GM19193 (cell line): Measurements from ENCODE around the gene SCRT2.

ENCODE experiments used
- POLR2A ChIP-seq: IDR thresholded peaks from 4 replicates; pipeline ENCODE4 v1.6.1; 2011; ENCODE audit not compliant: insufficient read depth, insufficient read length; ENCODE audit errors: extremely low read depth

The SCRT2 gene

DNA sequence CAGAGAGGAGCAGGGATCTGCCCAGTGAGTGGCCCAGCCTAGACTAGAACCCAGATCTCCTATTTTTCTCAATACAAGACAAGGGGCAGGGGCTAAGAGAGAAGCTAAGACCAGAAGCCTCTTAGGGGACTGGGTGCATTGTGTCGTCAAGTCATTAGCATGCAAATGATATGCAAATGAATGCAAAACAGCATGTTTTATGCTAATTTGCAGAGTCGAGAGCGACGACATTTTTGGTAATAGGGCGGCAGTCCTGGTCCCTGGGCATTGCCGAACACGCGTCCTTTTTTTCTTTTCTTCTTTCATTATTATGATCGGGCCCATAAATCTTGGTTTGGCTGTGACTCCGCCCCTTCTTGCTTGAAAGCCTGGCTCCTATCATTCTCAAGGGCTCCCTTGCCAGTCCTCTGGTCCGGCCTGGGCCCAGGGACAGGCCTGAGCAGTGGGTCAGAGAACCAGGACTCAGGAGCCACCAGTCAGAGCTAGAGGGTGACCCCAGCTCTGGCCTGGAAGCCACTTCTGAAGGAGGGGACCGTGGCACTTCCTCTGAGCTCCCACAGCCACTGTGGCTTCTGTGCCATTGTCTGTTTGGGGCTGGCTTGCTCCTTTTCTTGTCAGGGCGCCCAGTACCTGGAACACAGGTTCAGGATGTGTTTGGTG is 32.0 kb upstream of the SCRT2 start:
- no peak for TF ChIP-seq POLR2A

DNA sequence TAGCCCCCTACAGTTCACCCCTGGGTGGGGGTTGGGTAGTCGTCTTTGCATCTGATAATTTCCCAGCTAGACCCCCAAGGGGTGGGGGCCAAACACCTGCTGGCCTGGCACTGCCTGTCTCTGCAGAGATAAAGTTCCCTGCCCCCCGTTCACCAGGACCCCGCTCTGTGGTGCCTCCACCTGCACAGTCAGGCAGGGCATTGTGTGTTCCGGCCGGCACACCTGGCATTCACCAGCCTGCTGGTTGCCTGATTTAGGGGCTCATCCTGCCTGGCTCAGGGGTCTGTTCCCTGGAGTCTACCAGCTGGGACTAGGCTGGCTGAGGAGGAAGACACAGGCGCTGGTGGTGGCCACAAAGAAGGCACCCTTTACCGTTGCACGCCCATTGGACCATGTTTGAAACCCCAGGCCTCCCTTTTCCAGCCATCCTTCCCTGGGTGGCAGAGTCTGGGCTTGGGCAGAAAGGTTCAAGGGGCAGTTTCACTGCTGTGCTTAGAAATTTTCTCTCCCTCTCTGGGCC is 30.8 kb upstream of the SCRT2 start:
- no peak for TF ChIP-seq POLR2A

DNA sequence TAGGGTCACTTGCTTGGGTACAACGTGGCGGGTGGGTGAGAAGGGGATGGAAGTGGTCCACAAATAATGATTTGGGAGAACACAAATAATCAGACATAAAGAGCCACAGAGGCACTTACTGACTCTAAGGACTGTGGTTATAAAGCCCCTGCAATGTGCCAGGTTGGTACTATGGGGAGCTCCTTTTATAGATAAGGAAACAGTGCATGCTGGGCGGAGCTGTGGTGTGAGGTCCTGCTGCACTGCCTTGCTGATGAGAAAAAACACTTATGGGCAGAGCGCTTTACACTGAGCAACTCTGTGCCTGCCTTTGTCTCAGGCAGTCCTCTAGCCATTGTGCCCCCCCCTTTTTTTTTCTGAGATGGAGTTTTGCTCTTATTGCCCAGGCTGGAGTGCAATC is 29.1 kb upstream of the SCRT2 start:
- TF ChIP-seq POLR2A, result no peak

DNA sequence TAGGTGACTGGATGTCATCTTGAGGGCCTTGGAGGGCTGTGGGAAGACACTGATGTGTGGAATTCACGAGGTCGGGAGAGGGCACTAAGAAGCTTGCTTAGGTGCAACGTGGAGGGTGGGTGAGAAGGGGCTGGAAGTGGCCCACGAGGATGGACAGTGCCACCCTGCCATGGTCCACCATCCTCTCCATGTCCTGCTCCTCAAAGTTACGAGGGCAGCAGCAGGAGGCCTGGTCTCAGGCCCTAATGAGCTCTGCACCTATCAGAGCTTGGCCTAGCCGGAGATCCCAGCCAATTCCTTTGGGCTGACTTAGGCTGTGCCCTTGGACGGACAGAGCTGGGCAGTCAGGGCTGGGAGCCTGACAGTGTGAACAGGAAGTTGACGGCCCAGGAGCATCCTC is 27.8 kb upstream of the SCRT2 start:
- TF ChIP-seq POLR2A, result no peak

DNA sequence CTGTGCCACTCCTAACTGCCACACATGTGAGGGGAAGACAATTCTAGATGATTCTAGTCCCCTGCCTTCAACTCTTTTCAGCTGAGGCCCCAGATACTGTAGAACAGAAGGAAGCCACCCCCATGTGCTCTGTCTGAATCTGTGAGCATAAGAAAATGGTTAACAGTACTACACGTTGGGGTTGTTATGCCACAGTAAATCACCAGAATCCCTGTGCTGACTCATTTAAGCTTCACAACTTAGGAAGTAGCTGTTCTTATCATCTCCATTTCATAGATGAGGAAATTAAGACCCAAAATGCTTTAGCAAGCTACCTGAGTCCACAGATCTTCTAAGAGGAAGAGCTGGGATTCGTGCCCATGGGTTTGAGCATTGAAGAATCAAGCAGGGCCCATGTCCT is 27.4 kb upstream of the SCRT2 start:
- TF ChIP-seq POLR2A, result no peak

DNA sequence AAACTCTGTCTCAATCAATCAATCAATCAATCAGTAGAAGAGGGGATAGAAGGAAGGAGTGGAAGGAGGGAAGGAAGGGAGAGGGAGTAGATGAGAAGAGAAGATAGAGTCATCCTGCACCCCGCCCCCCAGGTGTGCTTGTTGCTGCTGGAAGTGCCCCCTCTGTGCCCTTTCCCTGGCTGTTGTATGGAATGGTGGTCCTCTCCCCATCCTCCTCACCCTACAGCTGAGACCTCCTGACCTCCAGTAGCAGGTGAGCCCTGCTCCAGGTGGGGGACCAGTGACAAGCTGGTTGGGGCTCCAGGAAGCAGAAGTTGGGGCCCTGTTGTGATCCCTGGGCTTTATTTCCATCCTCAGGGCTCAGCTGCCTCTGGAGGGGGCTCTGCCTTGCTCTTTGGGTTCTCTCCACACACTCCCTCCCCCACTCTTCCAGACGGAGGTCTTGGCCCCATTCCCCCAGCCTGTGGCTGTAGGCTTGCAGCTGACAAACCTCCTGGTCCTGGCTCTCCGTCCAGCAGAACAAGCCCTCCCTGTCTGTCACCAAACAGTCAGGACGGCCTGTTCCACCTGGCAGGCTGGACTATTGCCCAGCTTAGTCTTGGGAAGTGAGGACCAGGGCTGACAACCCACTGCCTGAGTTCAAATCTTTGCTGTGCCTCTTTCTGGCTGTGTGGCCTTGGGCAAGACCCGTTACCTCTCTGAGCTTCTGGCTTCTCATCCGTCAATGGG is 26.0 kb upstream of the SCRT2 start:
- TF ChIP-seq POLR2A, result no peak

DNA sequence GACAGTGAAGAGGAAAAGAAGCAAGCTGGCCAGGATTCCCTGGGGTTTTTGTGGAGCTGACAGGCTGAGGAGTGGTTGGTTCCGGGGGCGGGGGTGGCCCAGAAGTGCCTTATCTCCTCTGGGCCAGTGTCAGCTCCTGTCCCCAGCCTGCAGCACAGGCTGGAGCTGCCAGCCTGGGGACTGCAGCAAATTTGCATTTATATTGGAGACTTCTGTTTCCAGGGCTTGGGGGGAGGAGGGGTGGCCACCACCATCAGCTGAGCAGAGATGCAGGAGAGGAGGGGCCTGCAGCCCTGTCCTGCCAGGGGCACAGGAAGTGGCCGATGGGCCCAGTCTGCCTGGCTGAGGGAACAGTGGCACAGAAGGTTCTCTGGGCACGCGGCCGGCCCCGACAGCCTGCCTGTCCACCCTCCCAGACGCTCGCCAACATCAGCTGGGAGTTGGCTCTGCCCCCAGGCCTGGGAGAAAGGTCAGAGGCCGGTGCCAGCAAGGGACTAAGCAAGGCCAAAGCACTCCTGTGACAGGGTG is 24.3 kb upstream of the SCRT2 start:
- no peak for TF ChIP-seq POLR2A

DNA sequence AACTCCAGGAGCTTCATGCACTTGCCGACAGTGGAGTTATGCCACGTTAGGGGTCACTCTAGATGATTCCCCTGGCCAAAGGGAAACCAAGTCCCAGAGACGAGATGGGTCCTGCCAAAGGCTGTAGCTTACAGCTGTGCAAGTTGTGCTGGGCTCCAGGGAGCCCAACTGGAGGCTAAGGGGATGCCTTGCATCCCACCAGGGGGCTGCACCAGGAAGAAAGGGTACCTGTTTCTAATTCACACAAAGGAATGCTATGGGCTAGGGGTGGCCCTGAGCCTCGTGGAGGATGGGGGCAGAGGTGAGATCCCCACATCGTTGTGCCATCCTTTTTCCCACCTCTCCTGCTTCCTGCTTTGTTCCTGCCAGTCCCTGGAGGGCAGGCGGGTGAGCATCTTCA is 23.7 kb upstream of the SCRT2 start:
- no peak for TF ChIP-seq POLR2A

DNA sequence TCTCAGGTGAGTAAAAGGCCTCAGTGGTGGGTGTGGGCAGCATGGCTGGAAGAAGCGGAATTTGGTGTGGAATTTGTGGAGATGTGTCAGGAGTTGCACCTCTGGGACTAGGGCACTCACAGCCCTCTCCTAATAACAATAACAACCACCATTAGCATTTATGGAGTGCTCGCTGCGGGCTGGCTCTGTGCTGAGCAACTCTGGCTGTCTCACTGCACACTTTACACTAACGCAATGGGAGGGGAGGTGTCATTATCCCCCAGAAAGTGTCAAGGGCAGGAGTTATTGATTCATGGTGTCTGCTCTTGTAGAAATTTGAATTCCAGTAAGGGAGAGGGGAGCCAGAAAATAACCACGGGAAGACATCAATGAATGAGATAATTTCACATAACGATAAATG is 22.7 kb upstream of the SCRT2 start:
- TF ChIP-seq POLR2A, result no peak

DNA sequence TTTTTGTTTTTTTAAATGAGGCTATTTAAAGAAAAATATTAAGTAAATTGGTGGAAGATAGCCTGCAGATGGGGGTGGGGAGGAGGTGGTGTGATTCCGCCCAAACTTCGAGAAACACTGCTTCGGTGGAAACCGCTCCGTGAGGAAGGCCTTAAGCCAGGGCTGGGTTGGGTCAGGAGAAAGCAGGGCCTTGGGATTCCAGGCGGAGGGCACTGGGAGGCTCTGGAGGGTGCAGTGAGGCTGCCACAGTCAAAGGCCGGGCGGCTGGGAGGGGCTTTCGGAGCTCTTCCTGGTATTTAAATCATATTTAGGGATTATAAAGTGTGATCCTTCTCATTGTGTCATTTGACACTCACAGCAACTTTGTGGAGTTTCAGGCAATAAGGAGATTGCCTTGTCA is 22.2 kb upstream of the SCRT2 start:
- TF ChIP-seq POLR2A, result no peak

DNA sequence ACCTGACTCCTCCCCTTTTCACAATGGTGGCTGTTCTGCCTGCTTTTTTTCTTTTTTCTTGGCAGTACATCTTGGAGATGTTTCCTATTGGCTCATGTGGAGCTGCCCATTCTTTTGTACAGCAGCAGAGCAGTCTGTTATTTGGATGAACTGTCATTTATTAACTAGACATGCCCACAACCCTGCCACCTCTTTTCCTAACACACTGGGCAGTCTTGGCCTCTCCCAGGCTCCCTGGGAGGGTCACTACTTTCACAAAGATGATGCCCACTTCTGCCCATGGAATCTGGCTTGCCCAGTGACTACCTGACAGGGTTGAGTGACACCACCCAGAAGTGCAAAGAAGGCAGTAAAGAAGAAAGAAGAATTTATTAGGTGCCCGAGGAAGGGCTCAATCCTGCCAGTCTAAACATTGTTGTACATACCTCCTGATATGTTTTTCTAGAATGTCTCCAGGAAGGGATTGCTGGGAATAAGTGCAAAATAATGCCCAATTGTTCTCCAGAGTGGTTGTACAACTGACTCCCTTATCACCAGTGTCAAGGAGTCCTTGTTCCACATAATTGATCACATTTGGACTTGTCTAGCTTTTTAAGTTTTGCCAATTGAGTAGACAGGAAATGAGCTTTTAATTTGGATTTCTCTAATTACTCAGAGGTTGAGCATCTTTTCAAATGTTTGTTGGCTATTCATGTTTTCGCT is 19.7 kb upstream of the SCRT2 start:
- TF ChIP-seq POLR2A, result no peak

DNA sequence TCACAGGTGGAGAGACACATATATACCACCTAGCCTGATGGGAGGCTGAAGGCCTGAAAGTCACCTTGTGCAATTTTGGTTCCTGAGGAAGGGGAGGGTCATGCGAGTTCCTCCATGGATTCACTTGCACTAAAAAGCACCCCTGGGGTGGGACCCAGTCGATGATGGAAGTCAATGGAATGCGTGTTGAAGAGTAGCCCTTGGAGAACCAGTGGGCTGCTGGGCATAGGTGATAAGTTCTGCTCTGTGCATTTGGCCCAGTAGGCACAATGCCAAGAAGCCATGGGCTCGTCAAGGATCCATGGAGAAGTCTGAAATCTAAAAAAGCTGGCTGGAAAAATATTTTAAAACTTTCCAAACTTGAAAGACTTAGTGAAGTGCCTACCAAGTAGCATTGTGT is 18.9 kb upstream of the SCRT2 start:
- TF ChIP-seq POLR2A, result no peak

DNA sequence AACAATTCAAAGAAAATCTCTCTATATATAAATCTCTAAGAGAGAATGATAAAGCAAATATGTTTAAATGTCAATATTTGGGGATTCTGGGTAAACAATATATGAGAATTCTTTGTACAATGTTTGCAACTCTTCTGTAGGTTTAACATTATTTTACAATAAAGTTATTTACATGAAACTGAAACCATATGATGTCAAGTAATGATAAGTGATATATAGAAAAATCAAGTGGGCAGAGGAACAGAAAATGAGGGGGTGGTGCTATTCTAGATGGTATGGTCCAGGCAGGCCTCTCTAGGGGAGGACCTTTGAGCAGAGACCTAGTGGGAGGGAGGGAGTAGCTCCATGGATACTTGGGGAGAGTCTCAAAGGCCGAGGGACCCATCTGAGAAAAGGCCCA is 16.4 kb upstream of the SCRT2 start:
- no peak for TF ChIP-seq POLR2A

DNA sequence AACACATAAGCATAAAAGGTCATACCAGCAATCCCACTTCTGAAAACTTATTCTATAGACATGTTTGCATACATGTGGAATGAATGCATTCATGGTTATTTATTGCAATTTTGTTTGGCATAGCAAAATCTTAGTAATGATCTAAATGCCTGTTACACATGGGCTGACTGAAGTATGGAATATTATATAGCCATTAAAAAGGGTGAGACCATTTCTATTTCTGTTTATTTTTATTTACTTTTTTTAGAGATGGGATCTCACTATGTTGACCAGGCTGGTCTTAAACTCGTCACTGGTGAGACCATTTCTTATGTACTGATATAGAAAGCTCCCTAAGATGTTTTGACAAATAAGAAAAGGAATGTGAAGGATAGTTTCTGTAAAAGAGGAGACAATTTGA is 14.3 kb upstream of the SCRT2 start:
- TF ChIP-seq POLR2A, result no peak

DNA sequence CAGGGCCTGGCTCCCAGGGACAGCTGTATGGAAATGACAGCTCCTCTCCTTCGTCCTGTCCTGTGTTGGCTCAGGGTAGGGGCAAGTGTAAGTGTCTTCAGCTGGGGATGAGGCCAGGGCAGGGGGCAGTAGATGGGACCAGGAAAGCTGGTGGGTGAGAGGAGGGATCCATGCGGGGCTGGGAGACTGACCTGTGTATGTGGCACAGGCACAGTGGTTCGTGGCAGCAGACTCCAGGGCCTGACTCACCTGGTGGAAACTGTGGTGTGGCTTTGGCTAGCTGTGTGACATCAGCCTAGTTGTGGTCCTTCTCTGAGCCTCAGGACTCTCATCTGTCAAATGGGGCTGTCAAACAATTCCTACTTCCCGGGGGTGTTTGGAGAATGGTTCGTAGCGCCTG is 13.7 kb upstream of the SCRT2 start:
- no peak for TF ChIP-seq POLR2A
